Kidney capillary endothelial cell (primary cell): ENCODE results near the gene HIVEP3.

Experiments
- DNase-seq: peaks from one replicate; pipeline ENCODE4 v3.0.0-alpha.2; 2018; ENCODE audit warnings: low spot score

HIVEP3 gene

DNA sequence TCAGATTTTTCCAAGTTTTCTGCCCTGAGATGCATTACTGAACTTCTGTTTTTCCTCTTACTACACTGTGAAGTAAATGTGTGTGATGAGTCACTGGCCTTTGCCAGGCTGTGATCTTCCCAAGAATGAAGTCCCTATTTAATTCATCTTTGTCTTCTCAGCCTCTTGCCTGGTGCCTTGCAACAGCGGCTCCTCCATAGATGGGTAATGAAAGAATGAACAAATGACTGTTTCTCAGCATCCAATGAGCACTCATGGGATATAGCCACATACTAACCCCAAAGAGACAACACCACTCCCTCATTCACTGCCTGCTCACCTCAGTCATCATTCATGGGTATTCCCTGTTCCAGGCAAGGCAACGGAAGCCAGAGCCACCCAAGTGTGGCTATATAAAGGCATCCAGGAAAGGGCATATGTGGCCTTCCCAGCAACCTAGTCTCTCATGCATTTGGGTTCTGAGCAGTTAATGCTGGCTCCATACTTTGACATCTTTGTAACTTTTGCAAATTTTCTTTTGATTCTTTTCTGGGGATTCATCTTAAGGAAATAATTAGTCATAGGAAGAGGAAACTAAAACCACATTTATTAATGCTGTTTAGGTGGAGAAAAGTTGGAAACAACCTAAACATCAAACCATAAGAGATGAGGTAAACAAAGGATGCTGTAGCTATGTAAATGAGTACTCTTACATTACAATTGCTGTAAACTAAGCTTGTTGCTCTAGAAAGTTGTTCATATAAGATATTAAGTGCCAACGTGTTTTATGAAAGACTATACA is 71.9 kb downstream of the HIVEP3 start:
- DNase-seq: peak; percentile 51

DNA sequence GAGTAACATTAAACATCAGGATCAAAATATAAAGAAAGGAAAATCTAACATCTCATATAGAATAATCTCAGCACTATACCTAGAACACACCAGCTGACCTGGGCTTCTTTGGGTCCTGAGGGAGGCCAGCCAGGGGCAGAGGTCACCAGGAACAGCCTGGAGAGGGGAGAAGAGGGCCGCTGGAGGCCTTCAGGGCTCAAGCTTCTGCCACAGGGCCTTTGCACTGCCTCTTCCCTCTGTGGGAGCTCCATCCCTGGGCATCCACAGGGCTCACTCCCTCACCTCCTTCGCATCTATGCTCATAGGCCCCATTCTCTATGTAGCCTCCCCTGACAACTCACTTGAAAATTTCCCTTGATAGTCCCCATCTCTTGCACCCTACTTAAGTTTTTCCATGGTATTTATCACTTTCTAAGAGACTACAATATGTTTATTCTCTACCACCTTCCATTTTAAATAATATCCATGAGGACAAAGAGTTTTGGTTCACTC is 73.9 kb downstream of the HIVEP3 start:
- DNase-seq: no peak

DNA sequence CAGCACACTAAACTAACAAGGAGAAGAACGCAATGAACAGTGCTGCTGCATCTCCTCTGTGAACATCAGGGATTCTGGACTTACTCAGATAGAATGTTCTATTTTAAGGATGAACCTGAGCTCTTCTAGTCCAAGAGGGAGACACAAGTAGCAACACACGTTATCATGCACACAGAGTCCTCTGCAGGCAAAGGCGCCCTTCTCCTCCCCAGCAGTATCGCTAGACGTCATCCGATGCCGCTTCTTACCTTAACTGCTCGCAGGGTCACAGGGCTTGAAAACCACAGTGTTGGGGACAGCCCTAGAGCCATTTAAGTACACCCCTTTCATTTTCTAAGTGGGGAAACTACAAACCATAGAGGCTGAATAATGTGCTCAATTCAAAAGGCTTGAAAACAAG is 74.5 kb downstream of the HIVEP3 start:
- no peak for DNase-seq

DNA sequence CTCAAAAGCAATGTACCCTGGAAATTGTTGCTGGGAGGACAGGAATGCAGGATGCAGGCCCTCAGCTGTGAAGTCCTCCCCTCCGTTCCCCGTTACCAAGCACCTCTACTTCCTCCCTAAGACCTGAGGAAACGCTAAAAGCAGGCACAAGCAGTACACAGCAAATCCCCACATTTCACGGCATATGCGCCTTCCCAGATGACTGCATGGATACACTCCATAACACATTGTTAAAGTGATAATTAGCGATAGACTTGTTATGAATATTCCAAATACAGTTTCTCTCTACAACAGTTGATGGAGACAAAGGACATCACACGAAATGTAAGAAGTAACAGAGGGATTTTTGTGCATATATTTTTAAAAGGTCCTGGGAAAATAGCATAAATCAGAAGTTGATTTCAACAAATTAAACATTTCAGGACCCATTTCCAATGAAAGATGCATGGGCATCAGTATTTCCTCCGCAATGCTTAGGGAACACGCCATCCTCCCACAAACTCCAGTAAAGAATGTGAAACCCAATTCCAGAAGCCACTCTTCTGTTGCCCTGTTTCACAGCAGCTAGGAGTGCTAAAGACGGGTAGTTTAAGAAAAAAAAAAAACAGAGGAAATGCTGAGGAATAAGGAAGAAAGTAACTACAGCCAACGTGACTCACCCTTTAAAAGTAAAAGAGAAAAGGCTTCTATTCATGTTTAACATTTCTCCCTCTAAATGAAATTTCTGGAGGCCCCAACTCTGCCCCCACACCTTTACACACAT is 75.5 kb downstream of the HIVEP3 start:
- no peak for DNase-seq

DNA sequence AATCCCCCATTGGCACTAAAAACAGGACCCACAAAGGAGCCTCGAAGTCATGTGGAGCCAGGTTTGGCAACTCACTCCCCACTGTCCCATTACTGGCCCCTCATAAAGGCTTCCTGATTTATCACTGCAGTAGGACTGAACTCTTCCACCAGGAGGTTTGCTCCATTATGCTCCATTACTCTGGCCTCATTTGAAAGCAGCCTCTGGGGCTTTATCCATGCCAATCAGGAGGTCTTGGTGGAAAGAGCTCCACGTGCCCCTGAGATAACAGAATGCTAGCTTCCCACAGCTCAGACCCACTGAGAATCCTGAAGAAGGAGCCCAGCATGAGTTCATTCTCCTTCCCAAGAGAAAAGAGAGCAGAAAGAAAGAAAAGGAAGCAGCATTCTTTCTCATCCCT is 76.4 kb downstream of the HIVEP3 start:
- no peak for DNase-seq

DNA sequence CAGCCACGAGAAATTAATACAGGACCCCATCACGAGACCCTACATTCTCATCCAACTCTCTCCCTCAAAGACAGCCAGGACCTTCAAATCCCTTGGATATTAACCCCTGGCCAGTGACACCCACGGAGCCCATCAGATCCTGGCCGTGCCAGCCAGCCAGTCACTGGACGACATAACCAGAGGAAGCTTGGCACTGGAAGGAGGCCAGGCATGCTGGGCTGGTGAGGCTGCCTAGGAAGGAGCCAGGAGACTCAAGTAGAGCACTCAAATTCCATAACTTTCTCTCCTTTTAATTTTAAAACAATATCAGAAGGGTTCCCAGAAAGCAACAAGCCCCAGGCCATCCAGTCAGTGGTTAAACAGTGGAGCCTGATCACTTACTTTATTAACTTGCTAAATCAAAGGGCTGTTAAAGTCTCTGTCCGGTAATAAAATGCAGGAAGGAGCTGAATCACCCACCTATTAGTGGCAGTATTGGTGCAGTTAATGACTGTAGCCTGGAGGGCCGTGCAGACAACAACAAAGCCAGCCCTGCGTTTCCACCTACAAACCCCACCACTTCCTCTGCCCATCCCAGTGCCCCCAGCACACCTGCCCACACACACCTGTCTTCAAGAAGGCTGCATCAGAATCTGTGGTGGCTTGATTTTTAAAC is 78.0 kb downstream of the HIVEP3 start:
- peak; percentile 52 for DNase-seq

DNA sequence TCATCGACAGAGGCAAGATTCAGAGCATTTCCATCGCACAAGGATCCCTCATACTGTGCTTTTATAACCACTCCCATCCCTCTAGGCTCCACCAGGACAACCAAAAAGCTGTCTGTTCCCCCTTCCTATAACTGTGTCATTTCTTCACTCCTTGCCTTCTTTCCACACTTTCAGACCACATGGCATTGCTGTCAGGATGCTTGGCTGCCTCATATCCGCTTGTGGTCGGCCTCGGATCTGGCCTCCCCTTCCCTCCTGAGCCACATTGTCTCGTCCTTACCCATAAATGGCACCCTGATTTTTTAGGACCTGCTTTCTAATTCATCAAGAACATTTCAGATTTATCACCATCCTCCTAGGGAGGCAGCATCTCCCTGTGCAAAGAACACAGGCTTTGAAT is 80.5 kb downstream of the HIVEP3 start:
- no peak for DNase-seq

DNA sequence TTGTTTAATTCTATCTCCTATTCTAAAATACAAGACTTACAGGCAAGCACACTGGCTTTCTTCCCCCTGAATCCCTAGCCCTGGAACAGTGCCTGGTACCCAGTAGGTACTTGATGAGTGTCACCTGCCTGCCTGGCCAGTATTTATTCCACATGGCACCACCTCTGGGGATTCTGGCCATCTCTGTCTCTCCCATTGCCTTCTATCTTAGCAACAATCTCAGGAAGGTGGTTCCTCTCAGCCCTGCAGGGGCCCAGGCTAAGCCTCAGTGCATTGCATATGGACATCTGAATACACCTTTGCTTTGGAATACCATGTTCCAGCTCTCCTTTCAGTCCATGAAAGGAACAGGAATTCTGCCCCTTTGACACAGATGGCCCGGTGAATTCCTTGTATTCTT is 81.0 kb downstream of the HIVEP3 start:
- DNase-seq: no peak

DNA sequence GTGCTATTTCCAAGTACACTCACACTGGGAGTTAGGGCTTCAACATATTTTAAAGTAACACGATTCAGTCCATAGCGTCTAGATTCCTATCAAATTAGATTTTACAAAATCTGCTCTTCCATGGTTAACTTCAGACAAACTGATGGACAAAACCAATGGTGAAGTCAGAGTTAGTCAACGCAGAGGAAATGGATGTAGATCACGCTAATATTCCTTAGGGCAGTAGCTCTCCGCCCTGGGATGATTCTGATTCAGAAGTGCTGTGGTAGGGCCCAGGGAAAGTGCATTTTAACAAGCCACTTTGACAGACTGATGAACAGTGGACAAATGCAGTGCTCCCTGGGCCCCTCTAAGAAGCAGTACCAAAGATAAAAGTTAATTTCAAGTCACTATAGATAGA is 83.2 kb downstream of the HIVEP3 start:
- no peak for DNase-seq

DNA sequence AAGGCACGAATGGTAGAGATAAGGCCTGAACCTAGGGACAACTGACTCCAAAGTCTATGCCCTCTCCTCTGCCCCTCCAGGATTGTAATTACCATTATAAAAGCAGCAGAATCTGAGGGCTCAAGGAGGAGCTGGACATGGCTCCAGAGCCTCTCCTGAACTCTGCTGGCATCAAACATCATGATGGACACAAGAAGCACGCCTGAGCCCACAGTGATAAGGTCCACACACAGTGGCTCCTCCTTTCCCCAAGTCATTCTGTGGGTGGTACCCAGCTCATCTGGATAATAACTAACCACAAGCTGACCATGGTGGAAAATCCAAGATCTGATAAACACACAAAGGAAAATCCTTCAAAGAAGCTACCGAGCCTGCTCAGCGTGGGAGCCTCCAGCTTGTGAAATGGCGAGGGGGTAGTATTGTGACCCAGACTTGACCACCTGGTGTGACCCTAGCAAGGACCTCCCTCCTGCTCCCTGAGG is 85.2 kb downstream of the HIVEP3 start:
- no peak for DNase-seq

DNA sequence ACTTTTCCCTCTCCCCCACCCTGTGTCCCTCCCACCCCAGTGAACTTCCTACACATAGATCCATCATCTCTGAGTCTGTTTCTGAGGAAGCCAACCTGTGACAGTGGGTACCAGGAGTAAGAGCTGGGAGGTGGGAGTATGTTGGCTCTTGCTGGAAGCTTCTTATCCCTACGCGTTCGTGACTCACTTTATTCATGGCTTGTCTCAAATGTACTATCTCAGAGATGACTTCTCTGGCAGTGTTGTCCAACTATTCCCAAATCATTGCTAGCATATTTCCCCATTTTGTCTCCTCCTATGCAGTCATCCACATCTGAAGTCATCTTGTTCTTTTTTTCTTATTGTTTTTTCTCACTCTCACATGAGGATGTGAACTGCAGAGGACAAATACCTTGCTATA is 88.0 kb downstream of the HIVEP3 start:
- no peak for DNase-seq

DNA sequence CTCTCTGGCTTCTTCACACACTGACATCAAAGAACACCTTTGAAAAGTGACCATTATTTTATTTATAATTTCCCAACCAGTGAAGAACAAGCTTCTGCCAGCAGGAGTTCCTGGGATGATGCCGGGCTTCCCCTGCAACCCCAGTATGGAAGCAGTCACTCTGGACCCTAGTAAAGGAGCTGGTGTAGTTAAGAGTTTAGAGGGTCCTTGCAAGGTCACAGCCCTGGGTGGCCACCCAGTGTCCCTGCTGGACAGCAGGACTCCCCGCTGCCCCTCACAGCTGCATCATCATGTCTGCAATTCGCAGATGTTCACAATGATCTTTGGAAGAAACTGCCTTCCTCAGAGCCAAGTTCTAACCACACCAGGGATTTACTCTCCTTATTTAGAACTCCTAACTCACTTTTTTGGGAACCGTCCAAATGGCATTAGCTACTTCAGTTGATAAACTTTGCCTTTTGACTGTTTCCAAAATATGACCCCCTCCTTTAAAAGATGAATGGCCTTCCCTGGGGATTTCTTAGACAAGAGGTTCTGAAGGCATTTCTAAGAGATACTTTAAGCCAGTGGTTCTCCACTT is 90.6 kb downstream of the HIVEP3 start:
- no peak for DNase-seq

DNA sequence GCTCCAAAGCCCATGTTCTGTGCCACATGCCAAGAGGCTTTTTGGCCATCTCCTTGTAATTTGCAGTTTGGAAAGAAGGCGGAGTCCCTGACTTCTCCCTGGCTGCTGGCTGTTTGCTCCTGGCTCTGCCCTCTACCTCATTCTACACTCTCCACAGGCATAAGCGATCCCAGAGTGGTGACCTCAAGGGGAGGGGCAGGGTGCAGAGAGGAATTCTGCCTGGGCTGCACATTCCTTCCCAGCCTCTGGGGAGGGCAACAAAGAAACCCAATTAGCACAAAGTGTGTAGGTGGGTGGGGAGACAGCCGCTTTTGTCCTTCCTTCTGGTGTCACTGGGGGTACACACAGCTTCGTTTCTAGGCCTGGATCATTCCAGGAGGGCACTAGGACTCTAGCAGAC is 95.3 kb downstream of the HIVEP3 start:
- no peak for DNase-seq

DNA sequence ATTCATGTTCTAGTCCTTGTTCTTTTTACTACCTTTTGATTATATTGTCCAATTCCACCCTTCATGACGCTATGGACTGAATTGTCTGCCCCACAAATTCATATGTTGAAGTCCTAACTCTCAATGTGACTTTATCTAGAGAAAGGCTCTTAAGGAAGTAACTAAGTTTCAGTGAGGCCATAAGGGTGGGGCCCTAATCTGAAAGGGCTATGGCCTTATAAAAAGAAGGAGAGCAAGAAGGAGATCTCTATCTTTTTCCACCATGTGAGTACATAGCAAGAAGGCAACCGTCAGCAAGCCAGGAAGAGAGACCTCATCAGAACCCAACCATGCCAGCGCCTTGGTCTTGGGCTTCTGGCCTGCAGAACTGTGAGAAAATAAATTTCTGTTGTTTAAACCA is 95.9 kb downstream of the HIVEP3 start:
- DNase-seq: no peak

DNA sequence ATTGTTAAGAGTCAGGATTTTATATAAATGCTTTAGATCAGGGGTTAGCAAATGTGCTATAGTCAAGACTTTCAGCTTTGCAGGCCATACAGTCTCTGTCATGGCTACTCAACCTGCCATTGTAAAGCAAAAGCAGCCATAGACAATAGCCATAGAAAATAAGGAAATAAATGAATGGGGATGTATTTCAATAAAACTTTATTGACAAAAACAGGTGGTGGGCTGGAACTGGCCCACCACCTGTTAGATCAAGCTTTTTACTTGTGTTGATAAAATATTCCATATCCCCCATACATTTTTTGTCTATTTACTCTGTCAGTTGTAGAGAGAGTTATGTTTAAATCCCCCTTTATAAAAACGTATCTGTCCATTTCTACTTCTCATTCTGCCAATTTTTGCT is 98.9 kb downstream of the HIVEP3 start:
- DNase-seq: no peak

DNA sequence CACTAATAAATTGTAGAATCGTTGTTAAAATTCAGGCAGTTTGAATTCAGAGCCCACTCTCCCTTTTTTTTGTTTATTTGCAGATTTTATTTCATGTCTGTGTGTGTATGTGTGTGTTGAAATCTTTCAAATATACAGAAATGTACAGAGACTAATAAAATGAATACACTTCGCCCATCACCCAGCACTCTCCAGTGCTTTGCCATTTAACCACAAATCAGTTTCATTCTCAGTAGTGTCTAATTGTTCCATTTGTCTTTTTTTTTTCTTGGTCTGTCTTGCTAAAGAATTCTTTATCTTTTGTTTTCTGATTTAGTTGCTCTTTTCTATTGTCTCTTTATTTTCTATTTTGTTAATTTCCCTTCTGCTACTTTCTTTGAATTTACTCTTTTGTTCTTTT is 99.7 kb downstream of the HIVEP3 start:
- DNase-seq: no peak

DNA sequence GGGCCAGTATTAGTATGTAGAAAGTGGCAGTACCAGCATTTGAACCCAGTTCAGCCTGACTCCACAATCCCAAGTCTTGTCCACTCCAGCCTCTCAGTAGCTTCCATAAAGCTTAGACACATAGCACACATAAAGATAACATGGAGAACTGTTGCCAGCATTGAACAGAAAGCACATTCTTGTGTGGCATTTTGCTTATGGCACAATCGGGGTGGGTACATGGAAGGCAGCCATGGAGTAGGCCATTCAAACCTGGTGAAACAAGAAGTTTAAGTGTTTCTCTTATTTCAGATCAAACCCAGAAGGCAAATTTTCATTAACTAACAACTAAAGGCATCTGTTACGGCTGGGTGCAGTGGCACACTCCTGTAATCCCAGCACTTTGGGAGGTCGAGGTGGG is 102.7 kb downstream of the HIVEP3 start:
- DNase-seq: no peak

DNA sequence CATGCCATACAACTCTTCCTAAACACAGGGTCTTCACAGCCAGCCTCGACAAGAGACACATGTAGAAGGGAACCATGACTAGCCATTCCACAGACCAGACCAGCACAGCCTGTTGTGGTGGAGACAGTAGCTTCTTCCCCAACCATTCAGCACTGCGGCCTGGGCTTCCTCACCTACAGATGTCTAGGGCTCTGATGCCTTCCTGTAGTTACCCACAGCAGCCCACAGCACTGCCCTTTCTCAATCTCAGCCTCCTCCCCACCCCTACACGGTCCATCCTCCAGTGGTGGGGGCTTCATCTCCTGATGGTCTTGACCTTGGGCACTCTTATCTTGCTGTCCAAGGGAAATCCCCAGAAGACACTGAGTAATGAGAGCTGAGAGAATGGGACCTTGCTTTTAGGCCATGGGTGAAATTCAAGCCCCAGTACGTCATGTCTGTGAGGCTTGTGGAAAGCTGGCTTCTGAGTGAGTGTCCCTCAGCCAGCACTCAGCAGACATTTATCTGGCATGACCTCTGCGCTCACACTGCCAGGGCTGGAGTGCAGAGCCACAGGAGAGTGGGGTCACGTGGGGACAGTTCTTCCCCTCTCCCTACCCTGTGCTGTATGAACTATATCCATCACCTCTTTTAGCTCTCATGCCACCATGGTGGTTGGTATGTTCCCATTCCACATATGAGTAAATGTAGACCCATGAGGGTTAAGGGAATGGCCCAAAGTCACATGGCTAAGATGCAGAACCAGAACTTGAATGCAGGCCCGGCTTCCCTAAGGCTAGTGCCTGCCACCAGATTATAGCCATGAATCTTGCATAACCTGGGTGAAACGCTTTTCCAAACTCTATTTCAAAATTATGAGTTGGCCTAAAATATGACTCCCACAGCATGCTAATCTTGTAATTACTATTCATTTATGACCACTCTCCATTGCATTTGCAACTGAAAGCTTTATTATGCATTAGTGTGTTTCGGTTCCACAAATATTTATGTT is 104.7 kb downstream of the HIVEP3 start:
- no peak for DNase-seq

DNA sequence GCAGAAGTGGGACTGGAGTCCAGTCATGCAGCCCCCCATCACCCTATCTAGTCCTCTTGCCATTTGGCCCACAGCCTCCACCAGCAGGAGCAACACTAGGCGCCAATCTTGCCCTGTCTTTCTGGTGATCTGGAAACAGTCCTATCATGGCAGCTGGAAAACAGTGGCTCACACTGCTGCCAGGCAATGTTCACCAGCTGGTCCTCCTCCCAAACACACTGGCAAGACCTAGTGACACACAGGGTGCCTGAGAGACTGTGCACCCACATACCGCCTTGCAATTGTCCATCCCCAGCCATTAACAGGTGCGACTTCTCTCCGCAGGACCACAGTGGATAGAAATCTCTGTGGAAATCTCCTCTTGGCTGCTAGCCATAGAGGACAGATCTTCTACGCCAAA is 105.5 kb downstream of the HIVEP3 start:
- no peak for DNase-seq

DNA sequence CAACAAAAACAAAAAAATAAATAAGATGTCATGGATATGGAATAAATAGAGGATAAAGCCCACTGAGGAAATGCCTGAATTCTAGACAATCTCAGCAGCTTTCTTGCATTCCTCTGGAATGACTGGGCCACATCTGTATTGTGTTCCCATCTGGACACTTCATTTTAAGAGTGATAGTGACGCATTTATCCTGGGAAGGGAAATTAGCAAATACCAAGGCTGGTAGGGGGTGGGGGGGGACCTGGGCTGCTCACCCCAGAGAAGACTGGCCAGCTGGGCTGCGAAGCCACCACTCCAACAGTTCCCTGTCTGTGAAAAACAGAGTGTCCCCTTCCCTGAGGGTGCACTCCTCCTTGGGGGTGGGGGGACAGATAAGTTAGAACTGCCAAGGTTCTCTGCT is 106.3 kb downstream of the HIVEP3 start:
- DNase-seq: peak; percentile 93

DNA sequence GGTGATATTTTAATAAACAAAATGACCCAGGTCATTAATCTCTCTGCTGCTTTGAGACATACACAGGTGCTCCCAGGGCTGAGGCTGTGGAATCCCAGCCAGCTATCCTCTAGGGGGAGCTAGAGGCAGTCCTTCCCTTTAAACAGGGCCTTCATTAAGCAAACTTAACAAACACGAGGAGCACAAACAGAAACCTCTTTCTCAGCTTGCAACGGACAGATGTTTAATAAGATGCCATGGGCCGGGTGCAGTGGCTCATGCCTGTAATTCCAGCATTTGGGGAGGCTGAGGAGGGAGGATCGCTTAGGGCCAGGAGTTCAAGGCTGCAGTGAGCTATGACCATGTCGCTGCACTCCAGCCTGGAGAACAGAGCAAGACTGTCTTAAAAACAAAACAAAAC is 106.7 kb downstream of the HIVEP3 start:
- peak; percentile 64 for DNase-seq
